Activated CD8-positive, alpha-beta memory T cell treated with anti-CD3 and anti-CD28 coated beads for 36 hours (primary cell): ENCODE results near the gene XPR1. TPM values are rescaled to one million over a fixed set of nuclear protein-coding genes. Genes with fewer than 3 reads are reported as not detected.

Experiments used
- CTCF ChIA-PET: fragments of 350-600 bp; sonication (Branson Sonifier 250); formaldehyde crosslinking; loops from one replicate; lab custom pipeline; 2021; ENCODE audit warnings: antibody characterized with exemption; lab: Charles Lee
- POLR2A ChIA-PET: fragments of 350-600 bp; sonication (Branson Sonifier 250); formaldehyde crosslinking; loops from one replicate; lab custom pipeline; 2021; ENCODE audit warnings: antibody characterized with exemption; lab: Charles Lee
- total RNA-seq, 2 experiments: library from RNA; stranded (reverse); gene quantifications; one replicate each; pipeline ENCODE4 v1.2.3, GENCODE V29; 2021

The XPR1 gene
- total RNA-seq, 2 experiments from 2014 or later = 20.7 to 22.1 TPM

DNA sequence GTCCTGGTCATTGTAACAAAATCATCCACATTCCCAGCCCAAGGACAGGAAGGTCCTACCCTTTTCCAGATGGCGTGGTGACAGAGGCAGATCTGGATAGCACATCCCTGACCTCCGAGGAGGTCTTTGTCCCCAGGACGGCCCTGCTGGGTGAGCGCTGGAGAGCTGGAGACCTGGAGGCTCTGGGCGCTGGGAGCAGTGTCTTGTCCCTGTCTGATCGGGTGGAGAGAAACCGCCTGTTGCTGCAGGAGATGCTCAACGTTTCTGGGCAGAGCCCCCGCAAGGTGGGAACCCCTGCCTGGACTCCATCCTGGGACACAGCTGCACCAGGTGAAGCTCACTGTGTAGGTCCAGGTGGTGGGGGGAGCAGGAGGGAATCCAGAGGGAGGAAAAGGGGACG is 284.9 kb downstream of the XPR1 start:
- ChIA-PET CTCF (no interaction called here), POLR2A (no interaction called here)

DNA sequence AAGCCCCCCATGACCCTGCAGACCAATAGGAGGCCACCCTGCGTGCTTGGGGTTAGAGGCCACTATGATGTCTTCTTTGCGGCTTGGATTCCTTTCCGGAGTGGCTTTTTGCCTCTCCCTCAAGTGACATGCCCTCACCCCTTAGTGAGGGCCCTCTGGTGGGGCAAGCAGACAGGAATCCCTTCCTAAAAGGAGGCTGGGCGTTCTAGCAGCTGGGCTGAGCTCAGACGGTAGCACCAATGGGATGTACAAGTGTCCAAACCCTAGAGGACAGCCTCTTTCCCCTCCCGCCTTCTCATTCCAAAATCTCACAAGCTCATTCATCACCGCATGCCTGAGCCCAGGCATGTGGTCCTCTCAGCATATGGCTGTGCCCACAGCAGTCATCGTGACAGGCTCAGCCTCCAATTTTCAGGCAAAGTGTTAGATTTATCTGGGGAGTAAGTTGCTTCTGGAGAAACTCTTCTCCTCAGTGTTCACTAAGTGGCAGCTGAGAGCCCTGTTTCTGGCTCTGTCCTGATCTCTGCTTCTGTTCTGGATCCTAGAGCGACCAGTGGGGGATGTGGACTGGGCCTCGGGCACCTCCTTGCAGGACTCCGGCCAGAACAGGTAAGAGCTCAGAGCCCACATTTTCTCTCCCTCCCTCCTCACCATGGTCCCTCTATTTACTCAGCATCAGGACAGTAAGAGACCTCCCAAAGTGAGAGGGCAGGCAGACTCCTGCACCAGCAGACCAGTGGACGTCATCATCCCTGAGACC is 285.7 kb downstream of the XPR1 start:
- ChIA-PET POLR2A (no interaction called here), CTCF (no interaction called here)

DNA sequence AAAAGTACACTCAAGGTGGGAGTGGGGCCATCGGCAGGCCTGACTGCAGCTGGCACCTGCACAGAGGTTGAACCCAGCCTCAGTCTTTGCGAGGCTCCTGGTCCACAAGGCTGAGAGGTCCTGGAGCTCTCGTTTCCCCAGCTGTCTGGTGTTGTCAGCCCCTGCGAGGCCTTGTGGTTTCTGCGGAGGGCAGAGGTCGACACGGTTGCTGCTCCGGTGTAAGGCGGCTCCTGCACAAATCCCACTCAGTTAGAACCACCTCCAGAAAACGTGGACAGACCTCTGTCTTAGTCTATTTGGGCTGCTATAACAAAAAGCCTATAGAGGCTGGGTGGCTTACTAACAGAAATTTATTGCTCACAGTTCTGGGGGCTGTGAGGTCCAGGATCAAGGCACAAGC is 286.7 kb downstream of the XPR1 start:
- CTCF ChIA-PET = no interaction called here
- POLR2A ChIA-PET = no interaction called here

DNA sequence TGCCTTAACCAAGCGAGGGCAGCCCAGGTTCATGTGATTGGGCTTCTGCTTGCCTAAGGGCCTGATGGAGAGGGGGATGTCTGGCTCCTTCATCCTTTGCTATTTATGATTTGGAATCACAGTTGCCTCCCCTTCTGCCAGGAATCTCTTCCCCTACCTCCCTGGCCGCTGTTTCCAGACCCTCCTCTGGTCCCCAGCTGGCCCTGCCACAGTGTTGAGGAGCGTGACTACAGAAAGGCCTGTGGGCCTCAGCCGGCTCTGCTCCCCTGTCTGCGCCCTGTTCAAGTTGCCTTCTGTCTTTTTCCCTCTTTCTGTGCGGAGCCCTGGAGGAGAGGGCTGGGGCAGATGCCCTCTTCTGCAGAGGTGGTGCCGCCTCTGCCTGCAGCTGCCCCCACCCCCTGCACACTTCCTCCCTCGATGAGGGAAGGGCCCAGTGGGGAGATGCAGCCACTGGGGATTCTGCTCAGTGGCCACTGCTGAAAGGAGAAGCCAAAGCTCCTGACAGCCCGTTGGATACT is 287.4 kb downstream of the XPR1 start:
- CTCF ChIA-PET = no interaction called here
- POLR2A ChIA-PET = no interaction called here

DNA sequence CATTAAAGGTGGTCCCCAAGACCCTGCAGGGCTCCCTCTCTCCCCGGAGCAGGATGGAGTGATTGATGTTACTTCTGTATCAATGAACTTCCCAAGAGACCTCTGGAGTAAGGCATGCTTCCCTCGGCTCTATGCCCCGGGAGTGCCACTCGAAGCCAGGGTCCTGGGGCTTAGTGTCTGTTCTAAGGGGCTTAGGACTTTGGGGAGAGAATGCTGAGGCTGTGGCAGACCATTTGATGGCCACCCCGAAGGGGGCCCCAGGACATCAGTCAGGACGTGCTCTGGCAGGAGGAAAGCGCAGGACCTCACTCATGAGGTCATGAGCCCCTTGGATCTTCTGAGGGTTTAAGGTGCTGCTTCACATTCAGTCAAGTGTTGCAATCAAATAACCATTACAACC is 288.4 kb downstream of the XPR1 start:
- ChIA-PET CTCF (no interaction called here), POLR2A (no interaction called here)

DNA sequence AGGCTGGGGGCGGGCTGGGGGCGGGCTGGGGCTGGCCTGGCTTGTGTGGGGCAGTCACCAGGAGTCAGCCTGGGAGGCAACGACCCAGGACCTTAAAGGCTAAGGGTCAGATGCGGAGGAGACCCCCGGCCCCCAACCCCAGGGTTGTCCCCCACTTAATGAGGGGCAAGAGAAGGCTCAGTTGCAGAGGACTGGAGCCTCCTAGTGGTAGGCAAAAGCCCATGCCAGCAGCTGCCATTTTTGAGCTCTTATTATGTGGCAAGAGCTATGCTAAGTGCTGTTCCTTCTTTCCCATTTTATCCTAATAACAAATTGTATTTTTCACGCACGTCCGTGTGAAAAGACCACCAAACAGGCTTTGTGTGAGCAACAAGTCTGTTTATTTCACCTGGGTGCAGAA is 288.9 kb downstream of the XPR1 start:
- CTCF ChIA-PET = no interaction called here

DNA sequence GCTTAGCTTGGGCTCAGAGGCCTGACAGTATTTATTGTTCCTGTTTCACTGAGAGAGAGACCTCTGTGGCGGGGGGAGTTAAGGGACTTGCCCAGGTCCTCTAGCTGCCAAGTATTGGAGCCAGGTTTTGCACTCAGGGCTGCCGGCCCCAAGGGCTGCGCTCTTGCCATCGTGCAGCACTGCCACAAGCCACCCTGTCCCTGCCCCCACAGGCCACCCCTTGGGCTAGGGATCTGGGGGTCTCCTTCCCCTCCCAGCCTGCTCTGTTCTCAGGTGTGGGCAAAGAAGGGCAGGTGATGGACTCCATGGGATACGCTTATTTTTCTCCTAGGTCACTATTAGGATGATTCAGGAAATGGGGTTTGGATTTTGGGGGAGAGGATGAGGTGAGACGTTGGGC is 289.6 kb downstream of the XPR1 start:
- POLR2A ChIA-PET = no interaction called here
- CTCF ChIA-PET = no interaction called here

More for the DNA sequence above, 288.9 kb downstream of the XPR1 start:
- POLR2A ChIA-PET = no interaction called here

DNA sequence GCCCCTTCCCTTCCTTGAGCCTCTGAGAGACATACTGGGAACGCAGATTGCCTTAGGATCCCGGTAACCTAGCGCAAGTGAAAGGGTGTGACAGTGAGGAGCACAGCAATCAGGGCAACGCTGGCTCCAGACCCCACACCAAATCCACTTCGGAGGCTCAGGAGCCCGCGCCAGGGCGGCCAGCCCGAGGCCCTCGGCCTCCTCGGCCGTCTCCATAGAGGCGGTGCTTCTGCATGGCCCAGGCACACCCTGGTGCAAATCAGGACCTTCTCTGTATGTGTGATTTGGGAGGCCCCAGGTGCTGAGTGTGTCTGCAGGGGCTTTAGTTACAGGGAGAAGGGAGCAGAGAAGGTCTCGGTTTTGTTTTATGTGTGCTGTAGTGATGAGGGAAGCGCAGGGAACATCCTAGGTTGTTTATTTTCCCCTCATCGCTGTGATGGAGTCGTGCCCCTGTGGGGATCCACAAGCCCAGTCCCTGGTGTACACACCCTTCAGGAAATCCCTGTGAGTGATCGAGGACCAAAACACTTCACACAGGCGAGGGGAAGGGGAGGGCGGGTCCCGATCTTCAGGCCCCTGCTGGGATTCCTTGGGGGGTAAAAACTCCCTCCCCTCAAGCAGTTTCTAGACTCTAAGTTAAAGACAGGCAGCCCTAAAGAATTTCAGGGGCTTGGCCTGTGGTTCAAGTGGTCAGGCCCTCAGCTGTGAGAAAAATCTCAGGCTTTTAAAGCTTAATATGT is 290.2 kb downstream of the XPR1 start:
- POLR2A ChIA-PET = no interaction called here
- CTCF ChIA-PET = interaction anchor here (0.6 kb wide), 1 partner anchor 409 kb away, joined by 3 read pairs; no protein-coding TSS in a partner anchor

DNA sequence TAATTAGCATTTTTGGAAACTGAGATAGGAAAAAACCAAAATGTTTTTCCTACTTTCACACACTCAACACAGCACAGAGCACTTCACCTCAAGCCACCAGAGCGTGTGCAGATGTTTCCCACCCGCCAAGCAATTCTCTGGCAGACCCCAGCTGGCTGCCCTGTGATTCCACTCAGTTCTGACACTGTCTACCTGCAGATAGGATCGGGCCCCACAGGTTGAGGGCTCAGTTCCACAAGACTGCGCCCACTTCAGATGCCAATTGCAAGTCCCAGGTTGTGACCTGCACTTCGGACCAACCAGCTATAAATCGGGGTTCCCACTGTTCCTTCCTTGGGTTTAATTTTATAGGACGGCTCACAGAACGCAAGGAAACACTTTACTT is 290.8 kb downstream of the XPR1 start:
- ChIA-PET CTCF (interaction anchor here (0.6 kb wide), 1 partner anchor 410 kb away, joined by 3 read pairs; no protein-coding TSS in a partner anchor), POLR2A (no interaction called here)

DNA sequence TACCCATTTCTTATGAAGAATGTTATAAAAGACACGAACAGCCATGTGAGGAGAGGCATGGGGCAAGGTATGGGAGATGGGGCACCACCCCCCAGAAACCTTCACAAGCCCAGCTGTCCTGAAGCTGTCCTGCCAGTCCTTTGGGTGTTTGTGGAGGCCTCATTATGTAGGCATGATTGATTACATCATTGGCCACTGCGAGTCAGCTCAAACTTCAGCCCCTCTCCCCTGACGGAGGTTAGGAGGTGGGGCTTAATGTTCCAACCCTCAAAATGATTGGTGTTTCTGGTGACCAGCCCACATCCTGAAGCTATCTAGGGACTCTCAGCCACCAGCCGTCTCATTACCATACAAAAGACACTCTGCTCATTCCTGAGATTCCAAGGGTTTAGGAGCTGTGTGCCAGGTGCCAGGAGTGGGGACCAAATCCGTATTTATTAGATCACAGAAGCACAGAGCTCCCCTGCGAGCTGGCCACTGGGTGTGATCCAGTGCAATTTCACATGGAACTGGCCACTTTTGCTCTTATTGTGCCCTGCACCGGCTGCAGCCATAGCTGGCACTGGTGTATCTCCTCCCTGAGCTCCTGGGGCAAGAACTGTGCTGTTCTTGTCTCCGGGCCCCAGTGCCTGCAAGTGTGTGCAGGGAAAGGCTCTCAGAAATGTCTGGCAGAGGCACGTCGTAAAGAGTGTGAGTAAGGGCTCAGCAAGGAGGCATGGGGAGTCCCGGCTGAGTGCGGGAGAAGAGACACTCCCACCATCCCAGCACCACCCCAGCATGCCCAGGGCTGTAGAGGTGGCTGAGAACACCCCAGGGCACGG is 291.4 kb downstream of the XPR1 start:
- ChIA-PET POLR2A (no interaction called here), CTCF (no interaction called here)

DNA sequence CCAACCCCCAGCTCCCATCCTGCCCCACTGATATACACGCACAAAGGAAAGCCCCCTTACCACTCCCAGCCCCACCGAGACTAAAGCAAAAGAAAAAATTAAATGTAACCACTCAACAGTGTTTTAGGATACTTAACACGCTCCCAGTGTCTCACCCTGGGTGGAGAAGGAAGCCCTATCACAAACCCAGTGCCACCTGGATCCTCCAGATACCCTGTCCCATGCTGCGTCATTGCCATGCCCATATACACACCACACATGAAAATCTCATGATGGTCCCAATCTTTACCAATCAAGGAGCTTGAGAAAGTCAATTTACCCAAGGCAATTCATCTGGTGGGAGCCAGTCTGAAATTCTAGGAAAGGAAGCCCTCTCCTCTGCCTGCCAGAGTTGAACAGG is 292.1 kb downstream of the XPR1 start:
- CTCF ChIA-PET = interaction anchor here (0.6 kb wide), 1 partner anchor 13 kb away, joined by 3 read pairs; no protein-coding TSS in a partner anchor
- POLR2A ChIA-PET = no interaction called here

DNA sequence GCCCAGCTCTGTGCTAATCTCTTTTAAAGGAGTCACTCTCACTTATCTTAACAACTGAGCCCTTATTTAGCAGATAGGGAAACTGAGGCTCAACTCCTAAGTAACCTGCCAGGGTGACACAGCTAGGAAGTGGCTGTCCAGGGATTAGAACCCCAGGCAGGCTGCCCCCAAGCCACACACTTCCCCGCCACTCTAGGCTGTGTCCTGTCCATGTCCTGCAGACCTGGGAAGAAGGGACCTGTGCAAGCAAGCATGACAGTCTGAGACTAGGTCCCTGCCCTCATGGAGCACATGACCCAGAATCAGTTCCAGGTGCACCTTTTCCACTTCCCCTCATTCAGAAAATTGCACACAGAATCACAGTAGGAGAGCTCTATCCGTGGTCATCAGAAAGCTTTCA is 293.1 kb downstream of the XPR1 start:
- CTCF ChIA-PET = no interaction called here

DNA sequence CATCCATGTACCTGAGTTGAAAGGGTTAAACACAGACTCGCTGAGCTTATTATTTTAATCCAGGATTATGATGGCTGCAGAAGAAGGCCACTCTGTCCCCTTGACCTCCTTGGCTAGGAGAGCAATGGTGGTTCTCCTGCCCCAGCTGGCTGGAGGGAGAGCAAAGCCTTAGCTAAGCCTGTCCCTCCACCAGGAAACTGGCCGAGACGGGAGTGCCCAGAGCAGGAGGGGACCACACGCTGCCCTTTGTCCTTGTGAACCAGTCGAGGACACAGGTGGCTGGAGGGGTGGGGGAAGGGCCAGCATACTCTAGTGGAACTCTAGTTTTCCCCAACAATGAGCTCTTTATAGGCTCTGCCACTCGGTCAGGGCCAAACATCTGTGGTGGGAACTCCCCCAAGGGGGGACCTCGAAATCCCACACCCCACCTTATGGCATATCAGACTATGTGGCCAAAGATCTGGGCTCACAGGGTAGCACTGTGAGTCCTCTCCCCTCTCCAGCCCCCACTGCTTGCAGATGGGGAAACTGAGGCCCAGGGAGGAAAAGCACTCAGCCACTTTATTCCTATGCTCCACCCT is 293.7 kb downstream of the XPR1 start:
- ChIA-PET CTCF (no interaction called here), POLR2A (no interaction called here)

More for the DNA sequence above, 293.1 kb downstream of the XPR1 start:
- POLR2A ChIA-PET = no interaction called here

DNA sequence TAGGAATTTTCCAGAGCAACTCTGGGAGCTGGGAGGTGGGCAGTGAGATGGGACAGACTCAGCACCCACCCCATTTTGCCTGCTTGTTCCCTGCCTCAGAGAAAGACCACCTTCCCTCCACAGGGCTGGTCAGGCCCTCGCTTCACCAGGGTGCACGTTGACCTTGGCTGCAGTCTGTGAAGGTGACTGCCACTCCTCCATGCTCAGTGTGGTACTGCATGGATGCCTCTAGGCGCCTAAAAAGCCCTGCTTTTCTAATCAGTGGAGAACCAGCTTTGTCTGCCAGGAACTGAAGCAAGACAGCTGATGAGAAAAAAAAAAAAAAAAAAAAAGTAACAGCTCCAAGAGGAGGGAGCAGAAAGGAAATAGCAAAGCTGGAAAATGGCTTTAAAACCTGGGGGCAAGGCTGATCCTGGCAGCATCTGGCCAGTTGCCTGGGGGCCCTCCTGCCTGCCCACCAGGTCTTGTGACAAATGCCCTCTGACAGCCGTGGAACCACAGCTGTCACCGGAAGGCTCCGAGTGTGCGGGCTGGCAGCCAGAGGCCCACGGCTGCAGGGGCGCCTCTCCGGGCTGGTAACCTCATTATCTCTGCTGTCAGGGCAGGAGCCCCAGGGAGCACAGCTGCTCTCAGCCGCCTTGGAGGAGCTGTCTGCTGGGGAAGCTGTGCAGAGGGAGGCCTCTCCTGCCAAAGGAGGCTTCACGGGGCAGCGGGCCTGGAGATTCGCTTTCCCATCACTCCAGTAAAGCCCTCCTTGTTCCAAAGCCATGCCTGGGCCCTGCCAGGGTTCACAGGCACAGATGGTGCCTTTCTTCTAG is 294.6 kb downstream of the XPR1 start:
- ChIA-PET CTCF (no interaction called here), POLR2A (no interaction called here)

DNA sequence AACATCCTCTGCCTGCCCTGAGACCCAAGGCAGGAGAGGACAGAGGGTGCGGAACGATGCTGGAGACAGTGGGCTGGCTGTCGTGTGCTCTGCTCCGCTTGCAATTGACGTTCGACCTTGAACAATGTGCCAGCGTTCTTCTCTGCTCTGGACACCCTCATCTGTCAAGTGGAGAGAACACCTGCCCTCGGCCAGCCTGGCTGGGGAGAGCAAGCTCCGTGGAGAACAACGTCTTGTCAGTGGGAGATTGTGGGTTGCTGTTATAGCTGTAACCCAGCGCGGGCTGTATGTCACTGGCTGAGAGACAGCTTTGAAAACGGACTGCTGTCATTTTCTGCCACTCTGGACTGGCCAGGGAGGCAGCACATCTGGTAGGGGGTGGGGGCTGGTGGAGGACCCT is 295.5 kb downstream of the XPR1 start:
- CTCF ChIA-PET = no interaction called here
- POLR2A ChIA-PET = no interaction called here

DNA sequence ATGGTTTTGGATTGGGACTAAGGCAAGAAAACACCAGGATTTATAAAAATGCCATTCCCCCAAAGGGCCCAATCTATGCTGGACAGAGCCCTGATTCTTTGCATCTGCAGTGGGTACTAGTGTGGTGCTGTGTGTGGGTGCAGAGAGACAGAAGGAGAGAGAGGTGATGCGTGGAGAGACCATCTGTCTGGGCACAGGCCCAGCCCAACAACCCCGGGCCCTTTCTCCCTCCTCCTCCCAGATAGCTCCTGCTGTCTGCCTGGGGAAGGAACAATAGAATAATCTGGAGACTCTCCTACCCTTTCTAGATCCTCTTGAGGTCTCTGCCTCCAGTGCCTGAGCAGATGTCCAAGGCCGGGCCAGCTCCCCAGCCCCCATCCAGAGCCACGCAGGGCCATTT is 296.0 kb downstream of the XPR1 start:
- POLR2A ChIA-PET = no interaction called here
- CTCF ChIA-PET = no interaction called here

DNA sequence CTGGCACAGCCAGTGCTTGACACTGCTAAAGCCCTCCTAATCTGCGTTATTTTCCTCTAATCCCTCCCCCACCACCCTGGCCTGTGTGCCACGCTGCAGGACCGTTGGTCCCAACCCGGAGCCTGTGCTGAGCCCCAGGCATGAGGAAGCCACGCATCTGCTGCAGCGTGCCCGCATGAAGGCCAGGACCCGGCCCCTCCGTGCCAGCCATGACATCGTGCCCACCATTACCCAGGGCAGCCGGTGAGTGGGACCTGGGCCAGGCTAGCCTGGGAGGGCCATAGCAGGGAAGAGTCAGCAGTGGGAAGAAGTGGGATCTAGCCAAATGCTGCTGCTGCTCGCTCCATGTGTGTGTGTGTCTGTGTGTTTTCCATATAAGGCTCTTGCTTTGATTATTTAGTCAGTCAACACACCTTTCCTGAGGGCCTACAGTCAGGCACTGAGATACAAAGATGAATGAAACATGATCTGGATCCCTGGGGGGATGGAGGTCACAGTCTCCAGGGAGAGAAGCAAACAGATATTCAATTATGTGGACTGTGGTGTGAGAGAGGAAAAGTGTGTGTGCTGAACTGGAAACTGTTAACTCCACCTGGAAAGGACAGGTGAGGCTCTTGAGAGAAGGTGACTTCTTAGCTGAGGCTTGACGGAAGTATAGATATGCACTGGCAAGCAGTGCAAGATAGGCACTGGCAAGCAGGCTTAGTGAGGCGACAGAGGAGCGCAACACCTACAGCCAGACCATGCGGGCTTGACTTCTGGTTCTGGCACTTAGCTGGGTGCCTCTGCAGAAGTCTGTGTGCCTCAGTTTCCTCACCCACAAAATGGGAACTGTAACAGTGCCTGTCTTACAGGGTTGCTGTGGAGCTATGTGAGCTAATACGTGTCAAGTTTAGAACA is 296.8 kb downstream of the XPR1 start:
- ChIA-PET POLR2A (no interaction called here), CTCF (no interaction called here)

DNA sequence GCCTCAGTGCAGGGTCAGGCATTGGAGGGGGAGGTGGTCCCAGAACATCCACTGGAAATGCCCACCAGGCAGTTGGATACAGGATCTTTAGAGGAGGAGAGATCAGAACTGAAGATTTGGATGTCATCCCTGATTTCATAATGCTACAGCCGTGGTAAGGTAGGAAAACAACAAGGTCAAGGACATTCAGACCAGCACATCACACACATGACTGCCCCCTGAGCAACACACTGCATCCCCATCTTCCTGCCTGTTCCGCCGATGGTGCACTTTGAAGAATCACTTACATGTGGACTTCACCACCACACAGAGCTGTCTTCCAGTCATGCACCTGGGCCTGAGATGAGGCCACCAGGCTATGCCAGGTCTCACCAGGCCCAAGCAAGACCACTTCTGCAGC is 297.6 kb downstream of the XPR1 start:
- ChIA-PET POLR2A (no interaction called here), CTCF (no interaction called here)
